HFFc6 (cell line): ENCODE measurements around the gene OR6N1. TPM values are rescaled to one million over a fixed set of nuclear protein-coding genes. Genes with fewer than 3 reads are reported as not detected.

ENCODE experiments used
- DNase-seq: peaks from one replicate; pipeline ENCODE4 v3.0.0-alpha.2; 2018
- H3K27ac Mint-ChIP-seq: 2 replicates; pipeline ENCODE4 v1.8.0; 2020; ENCODE audit warnings: mild to moderate bottlenecking, mixed read lengths
- H3K27me3 Mint-ChIP-seq: 2 replicates; pipeline ENCODE4 v1.8.0; 2021; ENCODE audit warnings: mild to moderate bottlenecking, moderate library complexity, mixed read lengths; ENCODE audit not compliant: insufficient read depth
- H3K36me3 Mint-ChIP-seq: 2 replicates; pipeline ENCODE4 v1.8.0; 2021; ENCODE audit warnings: low read depth, mixed read lengths
- H3K4me1 Mint-ChIP-seq: 2 replicates; pipeline ENCODE4 v1.8.0; 2020; ENCODE audit warnings: low read depth, mixed read lengths
- H3K4me3 Mint-ChIP-seq: 2 replicates; pipeline ENCODE4 v1.8.0; 2020; ENCODE audit warnings: mild to moderate bottlenecking, moderate library complexity, mixed read lengths
- H3K9me3 Mint-ChIP-seq: 2 replicates; pipeline ENCODE4 v1.8.0; 2020; ENCODE audit warnings: mild to moderate bottlenecking, mixed read lengths
- CTCF ChIP-seq: fragments of 200-600 bp; sonication (generic); IDR thresholded peaks from 2 replicates; pipeline ENCODE4 v1.5.0; 2021; ENCODE audit warnings: antibody characterized with exemption, mild to moderate bottlenecking
- total RNA-seq, 6 experiments: library from RNA; stranded (reverse); fragmentation: NEBNext Ultra II Directional; extraction: Animal tissue kit (Norgen Biotek cat#: 25700); gene quantifications; 2 replicates in 1 of 6; 3 replicates in 5 of 6; pipeline ENCODE4 v1.2.3, GENCODE V29; 2021

The OR6N1 gene
- total RNA-seq, 6 experiments from 2014 or later, result not detected

DNA sequence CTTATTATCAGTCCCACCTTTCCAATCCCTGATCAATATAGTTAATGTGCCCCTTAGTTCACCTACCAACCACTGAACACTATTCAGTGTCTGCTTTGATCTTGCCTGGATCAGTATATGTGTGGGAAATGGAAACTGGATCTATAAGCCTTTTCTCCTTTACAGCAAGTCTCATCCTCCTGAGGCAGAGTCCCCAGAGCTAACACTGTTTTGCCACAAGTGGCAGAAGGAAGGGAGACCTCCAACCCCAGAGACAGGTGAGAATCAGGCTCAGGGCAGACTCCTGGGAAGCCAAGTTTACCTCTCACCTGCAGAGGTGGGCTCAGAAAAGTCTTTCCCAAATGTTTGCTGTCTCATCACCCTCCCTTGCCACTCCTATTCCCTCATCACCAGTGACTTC is 9.1 kb upstream of the OR6N1 start, which contains the start of gene OR6N2:
OR6N2 (minus strand) TSS at position 101 of the 400 bp plus-strand sequence. CDS start 3,569 bp downstream, outside the sequence.
- no peaks in the 10 kb centered on the region for H3K36me3 Mint-ChIP-seq
- H3K27me3 Mint-ChIP-seq, result no peaks in the 10 kb centered on the region
- no peak for DNase-seq
- no peak within 1 kb of the TSS for H3K27ac Mint-ChIP-seq
- TF ChIP-seq CTCF, result no peak
- peaks cover 36% of the 10 kb centered on the region for H3K9me3 Mint-ChIP-seq
- H3K4me3 Mint-ChIP-seq, result no peak within 1 kb of the TSS
- no peaks in the 10 kb centered on the region for H3K4me1 Mint-ChIP-seq

- Mint-ChIP-seq H3K27me3 (no peaks in the 10 kb centered on the region), H3K9me3 (peaks cover 19% of the 10 kb centered on the region)
Observed at GRCh38 chr1:158754420-158754819, 17.6 kb downstream of the OR6N1 start, which contains the start of gene OR6K6. Gene OR6K6 (plus strand): TSS chr1:158754720. CDS start chr1:158754888, 168 bp downstream.

DNA sequence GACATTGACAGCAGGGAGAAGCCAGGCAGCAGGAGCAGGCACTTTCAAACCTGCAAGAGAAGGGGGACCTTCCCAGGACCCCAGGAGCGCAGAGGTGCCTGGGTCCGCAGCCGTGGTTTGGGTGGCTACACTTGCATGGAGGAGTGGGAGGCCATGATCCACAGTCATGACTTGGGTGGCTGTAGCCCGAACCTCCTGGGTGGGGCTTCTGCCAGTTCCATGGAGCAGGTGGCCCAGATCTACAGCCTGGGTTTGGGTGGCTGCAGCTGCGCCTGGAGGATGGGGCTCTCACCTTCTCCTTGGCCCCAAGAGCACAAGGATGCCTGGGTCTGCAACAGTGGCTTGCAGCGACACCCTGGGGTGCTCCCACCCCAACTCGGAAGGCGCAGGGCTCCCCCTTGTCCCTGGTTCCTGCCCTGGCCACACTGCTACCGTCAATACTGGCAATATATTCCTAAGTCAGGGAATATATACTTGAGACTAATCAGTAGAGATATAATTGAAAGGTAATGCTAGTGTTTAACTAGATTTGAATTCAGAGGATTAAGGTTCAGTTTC is 19.8 kb downstream of the OR6N1 start:
- Mint-ChIP-seq H3K4me3 (no peak overlapping the region), H3K27ac (no peak overlapping the region), H3K27me3 (no peaks in the 10 kb centered on the region), H3K4me1 (no peaks in the 10 kb centered on the region), H3K9me3 (peaks cover 6% of the 10 kb centered on the region), H3K36me3 (no peaks in the 10 kb centered on the region)
- no peak for TF ChIP-seq CTCF
- DNase-seq, result no peak

More at GRCh38 chr1:158754420-158754819, 17.6 kb downstream of the OR6N1 start, which contains the start of gene OR6K6:
- H3K4me1 Mint-ChIP-seq, result no peaks in the 10 kb centered on the region
- TF ChIP-seq CTCF, result no peak
- no peaks in the 10 kb centered on the region for H3K36me3 Mint-ChIP-seq
- no peak for DNase-seq
- H3K27ac Mint-ChIP-seq, result no peak within 1 kb of the TSS
- no peak within 1 kb of the TSS for H3K4me3 Mint-ChIP-seq

DNA sequence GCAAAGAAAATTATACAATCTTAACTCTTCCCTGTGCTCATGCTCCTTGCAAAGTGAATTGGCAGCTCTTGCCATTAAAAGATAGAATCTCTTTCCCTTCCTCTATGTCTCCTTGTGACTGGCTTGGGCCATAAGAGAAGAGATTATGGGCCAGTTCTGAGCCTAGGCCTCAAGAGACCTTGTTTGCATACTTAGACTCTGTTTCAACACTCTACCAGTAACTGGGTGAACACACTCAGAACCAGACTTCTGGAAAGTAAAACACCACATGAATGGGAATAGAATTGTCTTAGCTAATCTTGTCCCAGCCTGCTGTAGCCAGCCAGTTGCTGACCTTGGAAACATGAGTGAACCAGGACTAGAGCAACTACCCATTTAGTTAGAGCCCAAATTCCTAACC is 36.1 kb downstream of the OR6N1 start:
- no peaks in the 10 kb centered on the region for H3K4me1 Mint-ChIP-seq
- H3K27me3 Mint-ChIP-seq, result no peaks in the 10 kb centered on the region; the same call in 1 of the 2 replicates
- no peak for DNase-seq
- H3K27ac Mint-ChIP-seq, result no peak overlapping the region
- no peak overlapping the region for H3K4me3 Mint-ChIP-seq
- peaks cover 21% of the 10 kb centered on the region for H3K9me3 Mint-ChIP-seq
- no peaks in the 10 kb centered on the region; the same call in 1 of the 2 replicates for H3K36me3 Mint-ChIP-seq
- no peak for TF ChIP-seq CTCF

- H3K9me3 Mint-ChIP-seq, result peaks cover 8% of the 10 kb centered on the region
- no peak overlapping the region for H3K27ac Mint-ChIP-seq
- TF ChIP-seq CTCF, result no peak
- H3K27me3 Mint-ChIP-seq, result no peaks in the 10 kb centered on the region; the same call in 1 of the 2 replicates
- no peak for DNase-seq
- H3K4me3 Mint-ChIP-seq, result no peak overlapping the region
- no peaks in the 10 kb centered on the region; the same call in 1 of the 2 replicates for H3K36me3 Mint-ChIP-seq
- no peaks in the 10 kb centered on the region for H3K4me1 Mint-ChIP-seq
Observed at GRCh38 chr1:158732524-158732923, 39.5 kb downstream of the OR6N1 start.
